Measurements from ENCODE around the gene RNF186.
"Not testable (repeated sequence)": the region's sequence is repeated elsewhere in the genome, so short reads cannot be mapped to it uniquely, and the experiment has no call there.

RNF186 gene

DNA sequence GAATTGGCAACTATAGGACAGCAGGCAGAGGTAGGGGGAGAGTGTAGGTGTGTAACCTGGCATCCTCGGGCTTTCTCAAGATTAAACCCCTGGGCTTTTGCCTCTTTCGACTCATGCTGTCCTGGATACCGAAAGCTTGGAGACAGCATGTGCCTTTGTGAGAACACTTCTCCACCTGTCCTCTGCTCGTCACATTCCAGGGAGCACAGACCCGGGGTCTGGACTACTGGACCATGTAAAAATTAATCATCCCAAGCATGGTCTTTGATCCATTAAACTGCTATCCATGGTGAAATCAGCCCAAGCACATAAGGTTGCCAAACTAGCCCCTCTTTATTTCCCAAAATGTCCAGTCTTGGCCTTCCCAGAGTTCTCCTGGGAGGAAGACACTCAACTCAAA lies 9.0 kb upstream of the RNF186 start:
- DNase-seq = no peak

DNA sequence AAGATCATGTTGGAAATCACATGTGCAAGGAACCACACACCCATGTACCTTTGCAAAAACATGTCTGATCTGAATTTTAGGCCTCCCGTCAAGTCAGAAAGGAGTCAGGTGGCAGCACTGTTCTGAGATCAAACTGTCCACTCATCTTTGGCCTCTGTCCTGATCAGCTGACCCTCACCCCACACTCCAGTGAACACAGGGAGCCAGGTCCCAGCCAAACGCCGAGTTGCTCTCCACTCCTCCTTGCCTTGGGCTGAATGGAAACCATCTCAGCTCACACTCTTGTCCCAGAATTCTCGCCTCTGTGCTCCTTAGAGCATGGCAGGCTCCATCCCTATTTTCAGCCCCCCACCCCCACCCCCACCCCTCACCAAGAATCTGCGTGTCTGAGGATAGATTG lies 4.6 kb upstream of the RNF186 start:
- DNase-seq = no peak

DNA sequence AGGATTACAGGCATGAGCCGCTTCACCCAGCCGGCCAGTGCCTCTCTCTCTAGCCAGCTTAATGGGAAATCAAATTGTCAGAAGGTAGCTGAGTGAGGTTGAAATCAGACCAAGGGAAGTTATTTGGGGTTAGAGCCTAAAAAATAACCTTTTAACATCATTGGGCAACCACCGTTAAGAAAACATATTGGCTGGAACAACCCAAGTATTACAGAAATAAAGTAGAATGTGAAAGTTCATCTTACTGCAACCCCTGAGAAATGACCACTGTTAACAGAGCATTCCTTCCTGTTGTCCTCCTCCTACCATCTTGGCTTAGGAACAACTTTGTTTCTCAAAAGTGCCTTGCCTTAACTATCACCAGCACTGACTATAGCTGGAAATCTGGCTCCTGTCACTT lies 3.2 kb upstream of the RNF186 start:
- DNase-seq = no peak

DNA sequence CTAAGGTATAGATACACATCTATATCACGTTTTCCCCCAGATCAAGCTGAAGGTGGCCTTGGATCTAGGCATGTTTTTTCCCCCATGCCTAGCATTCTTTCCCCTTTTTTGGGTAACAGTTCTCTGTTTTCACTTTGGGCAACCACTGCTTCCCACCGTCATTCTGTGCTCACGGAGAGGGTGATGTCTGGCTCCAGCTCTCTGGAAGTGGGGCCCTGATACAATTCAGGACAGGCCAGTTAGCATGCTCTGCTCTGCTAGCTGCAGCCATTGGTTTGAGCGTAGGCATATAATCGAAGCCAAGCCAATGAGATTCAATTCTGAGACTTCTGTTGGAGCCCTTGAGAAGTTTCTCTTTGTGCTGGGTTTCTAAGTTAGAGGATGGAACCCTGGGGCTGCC lies 2.1 kb upstream of the RNF186 start:
- DNase-seq = no peak

DNA sequence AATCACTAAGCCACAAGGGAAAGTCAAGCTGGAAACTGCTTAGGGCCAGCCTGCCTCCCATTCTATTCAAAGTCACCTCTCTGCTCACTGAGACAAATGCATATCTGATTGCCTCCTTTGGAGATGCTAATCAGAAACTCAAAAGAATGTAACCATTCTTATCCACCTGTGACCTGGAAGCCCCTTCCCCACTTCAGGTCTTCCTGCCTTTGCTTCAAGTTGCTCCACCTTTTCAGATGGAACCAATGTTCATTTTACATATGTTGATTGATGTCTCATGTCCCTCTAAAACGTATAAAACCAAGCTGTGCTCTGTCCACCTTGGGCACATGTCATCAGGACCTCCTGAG lies 1.6 kb upstream of the RNF186 start:
- not testable (repeated sequence) for DNase-seq

DNA sequence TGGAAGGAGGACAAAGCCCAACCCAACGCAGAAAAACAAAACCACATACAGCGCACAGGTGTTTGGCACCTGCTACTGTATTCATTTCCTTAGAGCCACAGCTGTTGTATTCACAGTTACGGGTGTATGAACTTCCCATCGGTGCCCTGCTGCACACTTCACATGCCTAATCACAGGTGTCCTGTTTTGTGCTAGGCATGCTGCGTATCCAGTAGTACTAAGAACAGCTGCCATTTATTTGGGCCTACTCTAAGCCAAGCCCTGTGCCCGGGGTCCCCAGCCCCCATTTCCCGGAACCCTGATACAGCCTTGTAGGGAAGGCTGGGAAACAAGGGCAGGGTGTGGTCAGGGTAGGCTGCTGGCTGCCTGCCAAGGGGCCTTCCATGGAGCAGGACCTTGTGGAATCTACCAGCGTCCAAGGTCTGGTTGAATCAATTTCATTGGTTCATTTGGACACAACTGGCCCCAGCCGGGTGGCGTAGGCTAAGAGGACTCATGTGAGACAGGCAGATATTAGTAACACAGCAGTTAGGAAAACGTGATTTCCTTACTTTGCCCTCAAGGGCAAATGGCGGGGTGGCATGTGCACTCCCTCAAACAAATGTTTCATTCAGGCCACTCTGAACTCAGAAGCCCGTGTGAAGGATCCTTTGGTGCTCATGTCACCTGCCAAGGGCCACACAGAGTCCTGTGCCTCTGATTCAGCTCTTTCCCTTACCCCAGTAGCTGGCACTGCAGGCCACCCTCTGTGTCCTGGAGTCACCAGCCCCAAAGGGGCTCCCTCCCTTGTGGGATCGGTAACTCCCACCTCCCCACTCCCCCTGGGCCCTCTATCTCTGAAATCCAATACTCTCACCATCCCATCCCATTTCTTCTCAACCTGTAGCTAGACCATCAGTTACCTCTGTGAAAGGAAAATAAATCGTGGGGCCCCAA lies 986 bp upstream of the RNF186 start:
- peak; percentile 96 for DNase-seq

DNA sequence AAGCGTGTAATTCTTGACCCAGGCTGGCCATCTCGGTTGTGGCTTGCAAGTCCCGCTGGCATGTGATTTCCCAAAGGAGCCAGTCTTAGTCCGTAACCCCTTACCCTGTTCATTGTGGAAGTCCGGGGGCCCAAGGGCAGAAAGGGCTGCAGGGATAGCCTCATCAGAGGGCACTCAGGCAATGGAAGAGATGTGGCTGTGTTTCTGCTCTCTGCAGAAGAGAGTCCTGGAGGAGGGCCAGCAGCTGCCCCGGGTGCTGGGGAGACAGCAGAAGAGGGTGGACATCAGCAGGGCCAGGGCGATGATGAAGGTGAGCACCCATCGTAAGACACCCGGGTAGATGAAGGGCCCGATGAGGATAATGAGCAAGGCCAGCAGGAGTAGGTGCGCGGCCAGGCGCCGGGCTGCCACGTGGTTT lies 830 bp downstream of the RNF186 start:
- DNase-seq = peak; percentile 15

DNA sequence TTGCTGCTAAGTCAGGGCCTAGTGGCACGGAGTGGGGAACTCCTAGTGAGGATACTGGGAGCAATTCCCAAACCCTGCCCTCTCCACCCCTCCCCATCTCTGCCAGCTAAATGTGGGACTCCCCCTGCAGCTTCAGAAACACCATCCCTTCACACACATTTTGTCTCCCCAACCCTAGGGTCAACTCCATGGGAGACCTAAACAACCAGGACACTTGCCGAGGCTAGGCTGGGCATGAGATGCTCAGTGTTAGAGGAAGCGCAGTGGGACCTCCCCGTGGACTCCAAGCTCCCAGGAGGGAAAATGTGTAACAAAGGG lies 1.5 kb downstream of the RNF186 start:
- no peak for DNase-seq

DNA sequence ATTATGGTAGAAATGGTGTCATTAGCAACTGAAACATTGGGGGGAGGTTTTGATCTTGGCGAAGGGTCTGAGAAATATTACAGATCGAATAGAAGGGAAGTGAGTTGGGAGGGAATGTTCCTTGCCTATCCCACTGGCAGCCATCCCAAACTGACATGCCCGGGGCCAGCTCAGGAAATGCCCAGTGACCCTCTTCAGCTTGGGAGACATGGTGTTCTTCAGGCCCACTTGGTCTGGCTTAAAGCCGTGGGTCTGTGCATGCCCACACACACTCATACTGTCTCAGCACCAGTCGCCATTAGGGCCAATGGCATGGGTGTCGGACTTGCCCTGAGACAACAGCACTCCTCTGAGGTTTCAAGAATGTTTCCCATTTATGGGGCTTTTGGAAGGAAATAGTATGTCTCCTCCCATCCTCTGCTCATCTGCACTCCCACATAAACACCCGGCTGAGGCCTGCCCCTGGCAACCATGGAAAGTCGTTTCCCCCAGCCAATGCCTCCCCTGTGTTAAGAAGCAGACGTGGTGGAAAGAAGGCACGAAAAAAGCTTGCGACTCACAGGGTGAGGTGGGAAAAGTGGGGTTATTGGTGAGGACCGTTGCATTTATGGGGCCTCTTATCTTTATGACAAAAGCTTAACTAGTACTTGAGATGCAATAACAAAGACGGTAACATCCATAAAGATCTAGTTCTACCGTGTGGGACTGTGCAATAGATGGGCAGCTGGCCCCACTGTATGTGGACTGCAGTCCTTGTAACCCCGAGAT lies 2.0 kb downstream of the RNF186 start:
- DNase-seq = no peak

DNA sequence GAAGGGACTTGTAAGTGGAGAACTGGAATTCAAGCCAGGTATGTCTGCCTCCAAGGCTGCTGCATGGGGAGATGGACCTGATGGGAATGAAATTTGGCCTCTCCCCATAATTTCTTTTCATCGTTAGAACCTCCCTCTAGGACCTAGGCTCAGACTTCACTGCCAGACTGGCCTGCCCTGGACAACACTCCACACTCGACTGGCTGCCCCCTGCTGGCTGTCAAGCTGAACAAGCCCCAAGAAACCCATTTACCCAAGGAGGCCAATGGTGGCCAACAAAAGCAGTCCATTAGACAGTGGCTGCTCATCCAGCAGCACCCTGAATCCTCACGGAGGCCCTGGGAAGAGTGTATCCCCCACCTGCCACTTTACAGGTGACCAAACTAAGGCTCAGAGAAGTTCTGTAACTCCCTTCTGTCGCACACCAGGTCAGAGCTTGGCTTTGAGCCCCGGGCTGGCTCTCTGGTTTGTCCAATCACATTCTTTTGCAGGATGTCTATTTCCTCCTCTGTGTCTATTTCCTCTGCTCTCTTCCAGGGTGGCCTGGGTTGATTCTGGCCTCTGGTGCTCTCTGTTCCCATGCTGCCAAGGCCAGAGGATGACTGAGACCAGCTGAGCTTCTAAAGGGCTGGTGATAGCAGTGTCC lies 3.8 kb downstream of the RNF186 start:
- DNase-seq = peak; percentile 59

DNA sequence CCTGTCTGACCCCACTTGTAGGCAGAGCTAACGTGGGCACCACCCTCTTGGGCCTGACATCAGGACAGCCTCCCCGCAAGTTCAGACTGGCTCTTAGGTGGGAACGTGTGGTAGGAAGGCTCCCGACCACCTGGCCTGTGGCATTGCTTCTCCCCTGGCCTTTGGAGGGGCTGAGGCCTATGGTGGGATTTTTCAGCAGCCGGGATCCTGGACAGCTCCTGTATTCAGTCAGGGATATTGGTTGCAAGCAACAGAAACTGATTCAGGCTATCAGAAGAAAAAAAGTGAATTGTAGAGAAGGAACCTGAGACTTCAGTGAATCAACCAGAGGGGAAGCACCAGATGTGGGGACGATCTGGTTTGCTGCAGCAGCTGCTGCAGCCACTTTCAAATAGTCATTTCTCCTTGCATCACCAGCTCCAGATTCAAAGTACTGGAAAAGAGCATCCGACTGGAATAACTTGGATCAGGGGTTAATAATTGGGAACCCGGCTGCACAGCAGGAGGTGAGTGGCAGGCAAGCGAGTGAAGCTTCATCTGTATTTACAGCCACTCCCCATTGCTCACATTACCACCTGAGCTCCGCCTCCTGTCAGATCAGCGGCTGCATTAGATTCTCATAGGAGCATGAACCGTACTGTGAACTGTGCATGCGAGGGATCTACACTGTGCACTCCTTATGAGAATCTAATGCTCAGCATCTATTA lies 5.9 kb downstream of the RNF186 start:
- DNase-seq = no peak

DNA sequence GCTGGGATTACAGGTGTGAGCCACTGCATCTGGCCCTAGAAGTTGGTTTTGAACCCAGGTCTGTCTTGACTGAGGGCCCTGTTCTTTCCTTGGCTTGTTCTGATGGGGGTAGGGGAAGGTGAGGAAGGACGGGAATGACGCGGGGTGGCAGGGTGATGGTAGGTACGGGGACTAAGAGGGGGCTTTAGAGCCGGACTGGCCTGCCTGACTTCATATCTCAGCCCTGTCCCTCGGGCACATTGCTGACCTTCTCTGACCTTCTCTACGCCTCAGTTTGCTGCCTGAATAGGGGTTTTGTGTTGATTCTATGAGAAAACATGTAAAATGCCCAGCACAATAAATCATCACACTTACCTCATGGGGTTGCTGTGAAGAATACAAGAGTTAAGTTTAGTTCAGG lies 6.7 kb downstream of the RNF186 start:
- no peak for DNase-seq

DNA sequence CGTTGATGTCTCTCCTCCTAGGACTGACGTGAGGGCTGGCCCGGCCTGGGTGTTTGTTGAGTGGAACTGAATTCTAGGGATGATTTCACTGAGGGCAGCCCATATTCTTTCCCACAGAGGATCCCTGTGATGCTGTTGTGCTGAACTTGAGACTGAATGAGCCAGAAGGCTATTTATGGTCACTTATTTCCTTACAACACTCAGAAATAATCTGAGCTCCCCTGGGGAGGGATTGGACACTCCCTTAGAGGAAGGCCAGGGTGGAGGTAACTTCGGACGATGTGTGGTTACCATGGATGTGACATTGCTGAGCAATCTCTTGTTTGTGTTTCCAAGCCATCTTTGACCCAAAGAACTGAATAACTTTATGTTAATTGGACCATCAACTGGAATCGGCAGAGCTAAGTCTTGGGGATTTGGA lies 10.2 kb downstream of the RNF186 start:
- no peak for DNase-seq

DNA sequence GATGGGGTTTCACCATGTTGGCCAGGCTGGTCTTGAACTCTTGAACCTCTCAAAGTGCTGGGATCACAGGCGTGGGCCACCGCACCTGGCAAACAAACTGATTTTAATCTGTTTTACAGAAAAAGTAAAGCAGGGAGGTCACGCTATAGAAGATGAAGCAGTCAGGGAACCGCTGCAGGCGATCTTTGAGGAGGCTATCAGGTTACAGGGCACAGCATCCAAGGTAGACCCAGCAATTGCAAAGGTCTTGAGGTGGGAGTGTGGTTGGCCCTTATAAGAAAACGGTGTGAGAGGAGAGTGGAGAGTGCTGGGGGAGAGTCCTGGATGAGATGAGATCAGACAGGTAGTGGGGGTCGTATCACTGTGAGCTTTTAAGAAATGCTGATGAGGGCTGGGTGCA lies 12.8 kb downstream of the RNF186 start:
- no peak for DNase-seq

DNA sequence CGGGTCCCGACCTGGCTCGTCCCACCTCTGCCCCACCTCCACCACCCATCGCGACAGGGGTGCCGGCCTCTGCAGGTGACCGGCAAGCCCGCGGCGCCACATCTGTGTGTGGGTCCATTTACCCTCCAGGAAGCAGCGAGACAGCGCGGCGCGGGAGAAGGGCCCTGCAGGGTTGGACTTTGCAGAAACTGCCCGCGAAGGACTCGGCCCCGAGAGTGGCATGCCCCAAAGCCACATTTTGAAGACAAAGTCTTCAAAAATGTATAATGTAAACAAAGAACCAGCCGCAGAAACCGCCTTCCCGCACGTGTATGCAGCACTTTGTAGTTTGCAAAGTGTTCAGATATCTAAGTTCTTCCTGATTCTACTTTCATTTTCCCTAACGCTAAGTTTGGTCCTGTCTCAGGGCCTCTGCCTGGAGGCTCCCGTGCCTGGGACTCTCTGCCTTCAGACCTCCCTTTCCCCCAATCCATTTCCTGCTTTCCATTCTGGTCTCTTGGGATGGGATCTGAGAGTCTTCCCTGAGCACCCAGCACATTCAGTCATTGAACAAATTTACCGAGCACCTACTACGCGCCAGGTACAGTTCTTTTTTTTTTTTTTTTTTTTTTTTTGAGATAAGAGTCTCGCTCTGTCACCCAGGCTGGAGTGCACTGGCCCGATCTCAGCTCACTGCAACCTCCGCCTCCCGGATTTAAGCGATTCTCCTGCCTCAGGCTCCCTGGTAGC lies 14.8 kb downstream of the RNF186 start:
- DNase-seq = peak; percentile 86

DNA sequence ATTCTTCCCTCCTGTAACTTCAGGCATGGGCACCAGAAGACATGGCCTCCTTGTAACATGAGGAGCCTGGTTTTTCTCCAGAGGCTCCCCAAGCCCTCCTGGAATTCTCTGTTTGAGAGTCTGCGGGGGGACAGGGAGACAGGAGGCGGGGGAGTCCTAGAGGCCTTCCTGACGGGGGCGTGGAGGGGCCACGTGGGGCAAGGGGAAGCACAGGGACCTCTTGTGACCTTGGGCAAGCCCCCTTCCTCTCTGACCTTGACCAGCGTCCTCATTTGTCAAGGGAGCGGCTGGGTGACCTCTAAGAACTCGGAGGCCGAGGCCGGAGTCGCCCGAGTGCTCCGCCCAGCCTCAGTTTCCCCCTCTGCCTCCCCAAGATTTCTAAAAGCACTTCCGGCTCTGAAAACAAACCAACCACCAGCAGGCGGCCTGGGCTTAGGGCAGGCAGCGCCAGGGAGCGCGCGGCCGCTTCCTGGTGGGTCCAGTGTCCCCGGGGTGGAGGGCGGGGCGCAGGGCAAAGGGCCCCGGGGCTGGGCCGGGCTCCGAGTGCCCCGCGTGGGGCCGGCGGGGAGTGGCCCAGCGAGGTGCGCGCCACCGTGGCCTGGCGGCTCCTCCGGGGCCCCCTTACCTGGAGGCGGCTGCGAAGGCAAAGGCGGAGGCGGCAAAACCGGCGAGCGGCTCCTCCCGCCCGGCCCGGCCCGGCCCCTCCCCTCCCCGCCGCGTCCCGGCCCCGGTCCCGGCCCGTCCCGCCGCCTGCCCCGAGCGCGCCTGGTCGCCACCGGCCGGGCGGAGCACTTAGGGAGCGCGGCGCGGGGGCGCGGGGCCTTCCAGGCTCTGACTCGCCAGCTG lies 15.6 kb downstream of the RNF186 start, which contains the start of gene TMCO4:
Gene TMCO4 (minus strand): TSS at position 687 of the 846 bp plus-strand sequence. CDS start 19,158 bp downstream, outside the sequence.
- peak; percentile 78 for DNase-seq

DNA sequence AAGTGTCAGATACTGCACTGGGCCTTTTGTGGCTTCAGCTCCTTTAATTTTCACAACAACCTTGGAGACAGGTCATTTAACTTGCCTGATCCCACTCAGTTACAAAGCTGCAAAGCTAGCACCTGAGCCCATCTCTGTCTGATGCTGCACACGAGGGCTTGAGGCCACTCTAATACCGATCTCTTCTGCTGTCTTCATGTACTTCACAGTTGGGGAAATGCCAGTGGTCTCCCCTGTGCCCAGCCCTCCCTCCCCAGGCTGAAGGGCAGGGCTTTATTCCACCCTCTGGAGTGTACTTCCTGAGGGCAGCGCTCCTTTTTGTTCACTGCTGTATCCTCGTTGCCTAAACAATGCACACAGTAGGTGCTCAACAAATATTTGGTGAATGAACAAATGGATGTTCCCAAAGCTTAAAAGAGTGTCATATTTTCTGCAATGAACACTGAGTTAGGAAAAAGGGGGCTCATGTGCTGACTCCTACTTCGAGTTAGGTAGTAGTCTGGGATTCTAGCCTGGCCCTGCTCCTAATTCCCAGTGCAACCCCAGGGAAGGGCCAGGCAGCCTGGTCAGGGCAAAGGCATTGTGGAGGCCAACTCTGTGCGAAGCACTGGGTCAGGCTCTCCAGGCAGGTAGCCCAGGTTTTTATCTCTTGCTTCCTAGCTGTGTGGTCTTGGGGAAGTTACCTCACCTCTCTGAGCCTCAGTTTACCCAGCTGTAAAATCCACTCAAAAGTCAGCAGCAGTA lies 16.4 kb downstream of the RNF186 start:
- no peak for DNase-seq

DNA sequence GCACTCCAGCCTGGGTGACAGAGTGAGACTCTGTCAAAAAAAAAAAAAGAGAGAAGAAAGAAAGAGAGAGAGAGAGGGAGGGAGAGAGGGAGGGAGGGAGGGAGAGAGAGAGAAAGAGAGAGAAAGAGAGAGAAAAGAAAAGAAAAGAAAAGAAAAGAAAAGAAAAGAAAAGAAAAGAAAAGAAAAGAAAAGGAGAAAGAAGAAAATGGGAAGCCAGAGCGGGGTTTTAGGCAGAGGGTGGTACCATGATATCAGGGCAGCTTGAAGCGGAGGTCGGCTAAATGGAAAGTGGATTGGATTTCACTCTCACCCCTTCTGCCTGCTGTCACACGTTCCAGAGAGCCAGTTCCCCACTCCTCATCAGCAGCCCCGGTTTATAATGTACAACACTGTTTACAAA lies 17.3 kb downstream of the RNF186 start:
- DNase-seq = no peak

DNA sequence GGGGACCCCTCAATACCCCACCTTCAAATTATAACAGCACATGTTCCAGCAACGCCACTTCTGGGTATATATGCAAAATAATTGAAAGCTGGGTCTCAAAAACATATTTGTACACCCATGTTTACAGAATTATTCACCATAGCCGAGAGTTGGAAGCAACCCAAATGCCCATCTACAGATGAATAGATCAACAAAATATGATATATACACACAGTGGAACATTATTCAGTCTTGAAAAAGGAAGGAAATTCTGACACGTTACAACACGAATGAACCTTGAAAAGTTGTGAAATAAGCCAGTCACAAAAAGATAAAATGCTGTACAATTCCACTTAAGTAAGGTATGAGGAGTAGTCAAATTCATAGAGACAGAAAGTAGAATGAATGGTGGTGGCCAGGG lies 20.5 kb downstream of the RNF186 start:
- DNase-seq = no peak

DNA sequence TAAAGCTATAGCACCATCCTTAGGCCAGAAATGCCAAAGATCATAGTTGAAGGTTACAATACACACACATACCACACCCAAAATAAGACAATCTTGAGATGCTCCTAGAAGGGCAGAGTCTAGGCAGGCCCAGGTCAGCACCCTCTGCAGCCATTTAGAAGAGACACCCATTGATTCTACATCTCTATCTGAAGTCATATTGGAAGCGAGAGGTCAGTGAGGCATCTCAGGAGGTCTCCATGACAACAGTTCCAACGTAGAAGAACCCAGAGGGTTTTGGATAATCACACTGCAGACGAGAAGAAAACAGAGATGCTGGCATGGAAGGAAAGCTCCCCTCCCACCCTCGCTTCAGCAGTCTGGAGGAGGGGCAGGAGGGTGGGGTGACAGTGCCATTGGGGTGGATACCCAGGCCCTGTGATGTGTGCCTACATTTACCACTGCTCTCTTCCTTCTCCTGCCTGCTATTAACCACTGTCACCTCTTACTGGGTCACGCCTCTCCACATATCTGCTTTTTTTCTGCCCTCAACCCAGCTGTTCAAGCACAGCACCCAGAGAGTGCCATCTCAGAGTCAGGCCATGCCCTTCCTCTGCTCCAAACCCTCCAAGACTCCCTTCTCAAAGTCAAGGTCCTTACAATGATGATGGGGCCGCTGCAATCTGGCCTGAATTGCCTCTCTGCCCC lies 21.6 kb downstream of the RNF186 start:
- no peak for DNase-seq
